HG03045 (cell line): ENCODE measurements around the gene XYLT2.
"Not testable (repeated sequence)": the region's sequence is repeated elsewhere in the genome, so short reads cannot be mapped to it uniquely, and the experiment has no call there.

Experiments
- ATAC-seq: cut with Tn5 transposase; IDR thresholded peaks from one replicate; pipeline ENCODE4 v1.9.1; 2021; ENCODE audit warnings: mild to moderate bottlenecking, moderate library complexity; ENCODE audit not compliant: unreplicated experiment

Gene XYLT2

GRCh38 chr17:50388728-50389127 is 42.8 kb downstream of the XYLT2 start:
- ATAC-seq, result no peak

- no peak for ATAC-seq
Observed at GRCh38 chr17:50389534-50389933, 43.6 kb downstream of the XYLT2 start.

GRCh38 chr17:50392621-50393020 is 46.7 kb downstream of the XYLT2 start:
- no peak for ATAC-seq

GRCh38 chr17:50393700-50394099 is 47.8 kb downstream of the XYLT2 start:
- no peak for ATAC-seq

- no peak for ATAC-seq
Observed at GRCh38 chr17:50394711-50395110, 48.8 kb downstream of the XYLT2 start.

GRCh38 chr17:50396261-50397110 is 50.6 kb downstream of the XYLT2 start:
- no peak for ATAC-seq

GRCh38 chr17:50397111-50397918 is 51.4 kb downstream of the XYLT2 start, which contains the start of gene LRRC59:
TSS of gene LRRC59 (minus strand) at chr17:50397523. CDS start at chr17:50397317, 206 bp downstream.
- ATAC-seq, result peak; percentile 97

GRCh38 chr17:50397919-50398285 is 52.0 kb downstream of the XYLT2 start:
- no peak for ATAC-seq

GRCh38 chr17:50398672-50399071 is 52.7 kb downstream of the XYLT2 start:
- not testable (repeated sequence) for ATAC-seq

- ATAC-seq, result not testable (repeated sequence)
Observed at GRCh38 chr17:50399591-50399990, 53.7 kb downstream of the XYLT2 start.

- not testable (repeated sequence) for ATAC-seq
Observed at GRCh38 chr17:50405351-50405750, 59.4 kb downstream of the XYLT2 start.

GRCh38 chr17:50406578-50406977 is 60.7 kb downstream of the XYLT2 start:
- no peak for ATAC-seq

GRCh38 chr17:50407921-50408320 is 62.0 kb downstream of the XYLT2 start:
- ATAC-seq, result no peak
